ENCODE data around the gene MTHFS.
"Not testable (repeated sequence)": the region's sequence is repeated elsewhere in the genome, so short reads cannot be mapped to it uniquely, and the experiment has no call there.

MTHFS gene

DNA sequence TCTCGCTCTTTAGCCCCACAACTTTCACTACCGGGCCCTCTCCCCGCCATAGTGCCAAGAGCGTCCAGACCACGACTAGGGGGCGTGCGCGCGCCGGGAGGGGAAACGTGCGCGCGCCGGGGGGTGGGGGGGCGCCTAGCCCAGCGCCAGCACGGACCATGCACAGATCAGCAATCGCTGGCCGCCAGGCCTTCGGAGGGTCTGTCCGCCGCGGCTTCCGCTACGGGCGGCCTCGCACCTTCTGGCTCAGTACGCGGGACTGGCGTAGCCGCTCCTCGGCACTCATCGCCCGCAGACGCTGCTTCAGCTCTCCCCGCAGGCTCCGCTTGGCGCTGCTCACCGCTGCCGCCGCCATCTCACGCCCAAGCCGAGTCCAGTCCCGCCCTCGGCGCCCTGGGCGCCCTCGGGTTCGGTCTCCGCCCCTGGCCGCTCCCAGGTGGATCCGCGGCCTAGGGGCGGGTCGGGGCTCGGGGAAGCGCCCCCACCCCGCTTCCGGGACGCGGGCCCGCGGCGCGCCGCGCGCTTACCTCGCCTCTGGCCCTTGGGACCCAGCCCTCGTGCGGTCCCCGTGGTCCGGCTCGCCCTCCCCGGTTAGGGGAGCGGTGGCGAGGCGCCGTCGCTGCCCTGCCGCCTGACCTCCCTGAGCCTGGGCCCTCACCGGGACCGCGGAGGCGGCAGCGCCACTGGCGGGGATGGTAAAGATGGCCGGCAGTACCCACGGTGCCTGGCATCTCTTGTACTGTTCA lies at the start of gene MTHFS:
Gene MTHFS (minus strand): TSS at position 381 of the 746 bp plus-strand sequence. CDS start 26 bp downstream, at position 355.
- peak; percentile 95 for DNase-seq (ENCODE audit: low spot score)

GRCh38 chr15:79944622-79945021 lies 47.8 kb upstream of the MTHFS start:
- no peak for DNase-seq (ENCODE audit: low spot score)

DNA sequence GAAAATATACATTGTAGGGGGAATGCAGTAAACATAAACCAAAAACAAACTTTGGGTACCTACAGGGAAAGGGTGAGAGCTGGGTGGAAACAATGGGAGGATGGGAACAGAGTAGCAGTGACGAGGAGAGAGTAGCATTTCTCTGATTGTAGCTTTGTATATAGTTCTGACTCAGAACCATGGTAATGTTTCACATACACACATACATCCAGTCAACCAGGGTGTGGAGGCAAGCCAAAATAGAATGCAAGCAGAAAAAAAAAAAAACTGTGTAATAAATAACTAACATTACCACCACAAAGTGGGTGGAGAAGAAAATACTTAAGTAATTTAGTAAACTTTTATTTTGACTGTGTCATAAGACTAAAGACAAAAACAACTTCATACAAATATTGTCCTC lies 47.0 kb upstream of the MTHFS start:
- DNase-seq (ENCODE audit: low spot score): no peak

DNA sequence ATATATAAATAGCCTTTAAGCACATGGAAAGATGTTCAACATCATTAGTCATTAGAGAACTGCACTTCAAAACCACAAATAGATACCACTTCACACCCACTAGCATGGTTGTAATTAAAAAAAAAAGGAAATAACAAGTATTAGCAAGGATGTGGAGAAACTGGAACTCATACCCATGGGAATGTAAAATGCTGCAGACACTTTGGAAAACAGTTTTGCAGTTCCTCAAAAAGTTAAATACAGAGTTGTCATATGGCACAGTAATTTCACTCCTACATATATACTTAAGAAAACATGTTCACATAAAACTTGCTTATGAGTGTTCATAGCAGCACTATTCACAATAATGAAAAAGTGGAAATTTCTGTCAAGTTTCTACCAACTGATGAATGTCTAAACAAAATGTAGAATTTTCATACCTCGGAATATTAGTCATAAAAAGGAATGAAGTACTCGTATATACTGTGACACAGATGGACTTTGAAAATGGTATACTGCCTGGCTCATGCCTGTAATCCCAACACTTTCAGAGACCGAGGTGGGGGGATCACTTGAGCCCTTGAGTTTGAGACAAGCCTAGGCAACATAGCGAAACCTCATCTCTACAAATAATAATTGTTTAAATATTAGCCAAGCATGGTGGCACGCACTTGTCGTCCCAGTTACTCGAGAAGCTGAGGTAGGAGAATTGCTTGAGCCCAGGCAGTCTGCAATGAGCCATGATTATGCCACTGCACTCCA lies 46.1 kb upstream of the MTHFS start:
- no peak for DNase-seq (ENCODE audit: low spot score)

DNA sequence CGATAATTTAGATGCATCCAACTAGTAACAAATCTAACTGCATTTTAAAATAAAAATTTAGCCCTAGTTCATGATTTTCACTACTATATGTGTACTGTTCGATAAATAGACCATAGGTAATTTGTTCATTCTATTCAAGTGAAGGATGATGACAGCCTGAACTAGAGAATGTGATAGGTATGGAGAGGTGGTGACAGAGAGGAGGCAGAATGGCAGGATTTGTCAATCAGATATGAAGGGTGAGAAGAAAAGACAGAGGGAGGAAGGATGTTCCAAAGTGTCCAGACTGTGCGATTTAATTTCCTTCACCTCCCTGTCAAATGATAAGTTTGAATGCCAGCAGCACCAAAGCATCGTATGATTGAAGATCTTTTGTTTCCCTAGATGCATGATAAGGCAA lies 42.6 kb upstream of the MTHFS start:
- DNase-seq (ENCODE audit: low spot score): no peak

DNA sequence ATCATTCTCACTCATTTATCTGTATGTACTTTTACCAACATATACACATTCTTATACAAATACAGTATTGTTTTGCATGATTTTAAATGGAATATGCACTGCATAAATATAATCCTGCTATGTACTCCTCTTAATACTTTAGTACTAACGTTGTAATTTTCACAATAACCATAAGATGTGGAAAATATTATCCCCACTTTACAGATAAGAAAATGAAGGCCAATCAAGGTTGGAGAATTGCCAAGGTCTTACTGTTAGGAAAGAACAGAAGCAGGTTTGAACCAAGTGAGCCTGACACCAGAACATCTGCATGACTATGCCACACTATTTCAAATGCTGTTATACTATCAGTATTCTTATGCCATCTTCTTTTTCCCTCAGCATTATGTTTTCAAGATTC lies 41.3 kb upstream of the MTHFS start:
- no peak for DNase-seq (ENCODE audit: low spot score)

DNA sequence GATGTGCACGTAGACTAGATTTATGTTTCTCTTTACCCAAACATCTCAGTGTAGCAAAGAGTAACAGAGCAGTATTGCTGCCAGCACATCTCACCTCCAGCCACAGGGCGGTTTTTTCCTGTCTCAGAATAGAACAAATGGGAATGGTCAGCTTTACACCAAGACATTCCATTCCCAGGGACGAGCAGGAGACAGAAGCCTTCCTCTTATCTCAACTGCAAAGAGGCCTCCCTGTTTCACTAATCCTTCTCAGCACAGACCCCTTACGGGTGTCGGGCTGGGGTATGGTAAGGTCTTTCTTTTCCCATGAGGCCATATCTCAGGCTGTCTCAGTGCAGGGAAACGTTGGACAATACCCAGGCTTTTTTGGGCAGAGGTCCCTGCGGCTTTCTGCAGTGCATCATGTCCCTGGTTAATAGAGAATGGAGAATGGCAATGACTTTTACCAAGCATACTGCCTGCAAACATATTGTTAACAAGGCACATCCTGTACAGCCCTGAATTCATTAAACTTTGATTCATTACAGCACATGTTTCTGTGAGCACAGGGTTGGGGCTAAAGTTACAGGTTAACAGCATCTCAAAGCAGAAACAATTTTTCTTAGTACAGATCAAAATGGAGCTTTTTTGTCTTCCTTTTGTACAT lies 38.9 kb upstream of the MTHFS start:
- not testable (repeated sequence) for DNase-seq (ENCODE audit: low spot score)

GRCh38 chr15:79933231-79933630 lies 36.4 kb upstream of the MTHFS start:
- no peak for DNase-seq (ENCODE audit: low spot score)

DNA sequence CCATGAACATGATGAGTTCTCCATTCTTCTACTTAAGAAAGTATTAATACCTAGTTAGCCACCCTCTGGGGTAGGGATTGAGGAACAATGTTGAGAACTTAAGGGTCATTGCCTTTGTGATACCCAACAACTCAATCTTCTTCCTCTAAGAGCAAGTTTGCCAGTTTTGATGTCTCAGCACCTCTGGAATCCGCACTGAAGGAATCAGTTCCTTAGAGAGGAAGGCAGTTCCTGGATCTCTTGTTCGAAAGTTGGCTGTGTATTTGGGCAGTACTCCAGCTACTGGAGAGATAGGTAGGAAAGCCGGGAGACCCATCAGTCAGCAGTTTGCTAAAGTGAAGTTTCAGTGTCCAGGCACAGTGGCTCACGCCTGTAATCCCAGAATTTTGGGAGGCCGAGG lies 35.6 kb upstream of the MTHFS start:
- DNase-seq (ENCODE audit: low spot score): no peak

DNA sequence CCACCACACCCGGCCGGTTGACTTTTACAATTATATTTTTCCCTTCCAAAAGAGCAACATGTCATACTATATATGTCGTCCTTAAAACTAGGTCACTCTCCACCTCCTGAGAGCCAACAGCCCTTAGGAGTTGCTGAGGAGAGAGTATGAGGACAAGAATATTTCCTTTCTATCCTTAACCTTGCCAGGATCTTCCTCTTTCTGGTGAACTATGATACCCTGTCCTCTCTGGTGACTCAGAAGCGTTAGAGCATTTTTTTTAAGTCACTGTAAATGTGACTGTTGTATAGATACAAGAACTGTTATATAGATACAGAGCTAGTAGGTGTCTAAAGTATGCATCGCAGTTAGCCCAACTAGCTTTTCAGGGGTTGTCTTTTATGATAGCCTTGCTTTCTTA lies 33.7 kb upstream of the MTHFS start:
- DNase-seq (ENCODE audit: low spot score): no peak

DNA sequence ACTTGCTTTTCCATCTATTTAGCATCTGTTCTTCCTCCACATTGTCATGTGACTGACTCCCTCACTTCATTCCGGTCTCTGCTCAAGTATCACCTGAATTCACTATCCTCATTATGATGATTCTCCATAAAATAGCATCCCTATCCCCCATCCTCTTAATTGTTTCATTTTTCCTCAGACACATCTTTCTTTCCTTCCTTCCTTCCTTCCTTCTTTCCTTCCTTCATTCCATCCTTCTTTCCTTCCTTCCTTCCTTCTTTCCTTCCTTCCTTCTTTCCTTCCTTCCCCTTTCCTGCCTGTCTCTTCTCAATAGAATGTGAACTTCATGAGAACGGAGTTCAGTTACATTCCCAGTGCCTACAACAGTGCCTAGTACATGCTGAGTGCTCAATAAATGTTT lies 32.6 kb upstream of the MTHFS start:
- no peak for DNase-seq (ENCODE audit: low spot score)

DNA sequence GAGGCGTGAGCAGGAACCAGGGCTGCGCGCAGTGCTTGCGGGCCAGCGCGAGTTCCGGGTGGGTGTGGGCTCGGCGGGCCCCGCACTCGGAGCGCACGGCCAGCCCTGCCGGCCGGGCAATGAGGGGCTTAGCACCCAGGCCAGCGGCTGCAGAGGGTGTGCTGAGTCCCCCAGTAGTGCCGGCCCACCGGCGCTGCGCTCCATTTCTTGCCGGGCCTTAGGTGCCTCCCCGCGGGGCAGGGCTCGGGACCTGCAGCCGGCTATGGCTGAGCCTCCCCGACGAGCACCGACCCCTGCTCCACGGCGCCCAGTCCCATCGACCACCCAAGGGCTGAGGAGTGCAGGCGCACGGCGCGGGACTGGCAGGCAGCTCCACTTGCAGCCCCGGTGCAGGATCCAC lies 29.3 kb upstream of the MTHFS start:
- not testable (repeated sequence) for DNase-seq (ENCODE audit: low spot score)

DNA sequence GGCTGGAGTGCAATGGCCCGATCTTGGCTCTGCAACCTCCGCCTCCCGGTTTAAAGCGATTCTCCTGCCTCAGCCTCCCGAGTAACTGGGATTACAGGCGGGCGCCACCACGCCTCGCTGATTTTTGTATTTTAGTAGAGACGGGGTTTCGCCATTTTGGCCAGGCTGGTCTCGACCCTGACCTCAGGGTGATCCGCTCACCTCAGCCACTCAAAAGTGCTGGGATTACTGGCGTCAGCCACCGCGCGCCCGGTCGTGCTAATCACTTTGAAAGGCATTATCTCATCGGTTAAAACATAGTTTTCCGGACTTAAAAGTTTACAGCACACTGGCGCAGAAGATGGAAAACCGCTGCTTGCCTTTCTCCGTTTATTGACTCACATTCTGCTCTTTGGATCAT lies 27.6 kb upstream of the MTHFS start:
- DNase-seq (ENCODE audit: low spot score): no peak

DNA sequence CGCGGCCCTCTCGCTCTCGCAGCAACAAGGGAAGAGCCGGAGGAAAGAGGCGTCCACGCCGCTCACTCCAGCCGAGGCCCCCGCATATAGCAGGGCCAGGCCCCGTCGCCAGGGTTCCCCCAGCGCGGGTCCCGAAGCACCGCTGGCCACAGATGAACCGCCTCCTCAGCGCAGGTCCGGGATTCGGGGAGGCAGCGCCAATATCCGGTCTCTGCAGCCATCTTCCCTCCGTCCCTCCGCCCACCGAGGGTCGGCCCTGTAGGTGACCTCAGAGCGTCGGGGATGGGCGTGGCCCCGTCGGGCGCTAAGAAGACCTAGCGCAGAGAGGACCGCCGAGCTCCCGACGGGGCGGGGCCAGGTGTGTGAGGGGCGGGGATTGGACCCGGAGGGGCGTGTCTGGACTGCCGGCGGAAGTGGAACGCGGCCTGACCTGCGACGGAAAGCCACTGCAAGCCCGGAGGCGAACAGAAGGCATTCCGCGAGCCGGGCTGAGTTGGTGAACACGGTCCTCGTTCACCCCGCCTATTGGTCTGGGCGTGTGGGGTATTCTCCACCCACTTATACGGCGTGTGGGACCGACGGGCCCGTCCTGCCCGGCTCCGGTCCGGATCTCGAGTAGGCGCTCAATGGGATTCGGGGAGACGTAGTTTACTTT lies 26.8 kb upstream of the MTHFS start:
- peak; percentile 98 for DNase-seq (ENCODE audit: low spot score)

DNA sequence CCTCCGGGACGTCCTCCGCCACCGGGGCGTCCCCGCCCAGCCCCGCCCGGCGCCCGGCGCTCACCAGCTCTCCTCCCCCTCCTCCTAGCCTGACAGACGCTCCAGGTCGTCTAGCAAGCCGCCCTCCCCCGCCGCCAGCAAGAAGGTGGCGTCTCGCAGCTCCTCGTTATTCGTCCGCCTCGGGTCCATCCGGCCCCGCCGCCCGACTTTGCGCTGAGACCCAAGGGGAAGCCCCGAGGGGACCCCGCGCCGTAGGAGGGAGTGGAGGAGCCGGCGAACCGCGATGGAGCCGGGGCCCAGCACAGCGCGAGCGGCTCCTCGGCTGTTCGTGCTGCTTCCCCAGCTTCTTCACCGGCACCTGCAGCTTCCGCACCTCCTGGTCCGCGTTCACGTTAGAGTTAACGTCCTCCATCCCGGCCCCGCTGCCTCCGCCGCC lies 26.3 kb upstream of the MTHFS start:
- DNase-seq (ENCODE audit: low spot score): peak; percentile 89

GRCh38 chr15:79922512-79923078 lies 25.8 kb upstream of the MTHFS start:
- peak; percentile 7 for DNase-seq (ENCODE audit: low spot score)

DNA sequence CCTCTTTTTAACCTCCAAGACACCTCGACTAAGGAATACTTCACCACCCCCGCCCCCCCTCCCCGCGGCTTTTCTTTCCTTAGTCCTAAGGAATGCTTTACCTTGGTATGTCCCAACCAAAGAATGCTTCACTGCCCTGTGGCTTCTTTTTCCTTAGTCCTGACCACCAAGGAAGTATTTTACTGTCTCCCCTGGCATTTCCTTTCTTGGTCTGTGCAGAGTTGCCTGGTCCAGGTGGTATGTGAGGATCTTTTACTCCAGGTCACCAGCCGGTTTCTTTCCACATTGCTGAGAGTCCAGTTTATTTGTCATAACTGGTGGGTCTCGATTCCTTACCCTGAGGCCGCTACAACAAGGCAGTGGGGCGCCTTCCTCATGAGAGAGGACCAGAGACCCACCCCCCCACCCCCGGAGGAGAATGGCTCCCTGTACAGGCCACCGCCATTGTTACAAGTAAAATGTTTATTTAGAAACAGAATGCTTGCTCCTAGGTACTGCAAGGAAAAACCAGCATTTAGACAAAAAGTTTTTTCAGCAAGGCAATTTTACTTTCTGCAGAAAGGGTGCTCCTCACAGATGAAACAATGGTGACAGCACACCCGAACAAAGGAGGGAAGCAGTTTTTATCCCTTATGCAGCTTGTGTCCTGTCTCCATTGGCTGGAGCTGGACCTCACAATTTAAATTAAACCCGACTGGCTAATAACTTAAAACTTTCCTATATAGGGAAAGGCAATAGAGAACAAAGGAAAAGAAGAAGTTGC lies 23.1 kb upstream of the MTHFS start:
- DNase-seq (ENCODE audit: low spot score): no peak

- no peak for DNase-seq (ENCODE audit: low spot score)
These were observed 22.4 kb upstream of the MTHFS start for GRCh38 chr15:79919090-79919748.

- DNase-seq (ENCODE audit: low spot score): no peak
These were observed 21.5 kb upstream of the MTHFS start for GRCh38 chr15:79918278-79918677.

GRCh38 chr15:79916502-79917132 lies 19.8 kb upstream of the MTHFS start:
- DNase-seq (ENCODE audit: low spot score): no peak

Data from GM03348 (cell line).